GM18951 (cell line): ENCODE results near the gene RAB15.
A peak's percentile ranks its signal among the peaks of the same experiment; 100 is the strongest.
"Not testable (repeated sequence)": the region's sequence is repeated elsewhere in the genome, so short reads cannot be mapped to it uniquely, and the experiment has no call there.

Experiments used
- POLR2A ChIP-seq: IDR thresholded peaks from 4 replicates; pipeline ENCODE4 v1.6.1; 2011; ENCODE audit warnings: mild to moderate bottlenecking; ENCODE audit not compliant: insufficient read length, insufficient read depth; ENCODE audit errors: extremely low read depth
- in situ Hi-C: fragments of 300-500 bp; cut with MboI; formaldehyde crosslinking; loops from one replicate; pipeline ENCODE4 v1.12.0; 2022; ENCODE audit warnings: low sequenced_read_pairs, mixed read lengths, inconsistent platforms; ENCODE audit not compliant: unreplicated experiment

Gene RAB15

DNA sequence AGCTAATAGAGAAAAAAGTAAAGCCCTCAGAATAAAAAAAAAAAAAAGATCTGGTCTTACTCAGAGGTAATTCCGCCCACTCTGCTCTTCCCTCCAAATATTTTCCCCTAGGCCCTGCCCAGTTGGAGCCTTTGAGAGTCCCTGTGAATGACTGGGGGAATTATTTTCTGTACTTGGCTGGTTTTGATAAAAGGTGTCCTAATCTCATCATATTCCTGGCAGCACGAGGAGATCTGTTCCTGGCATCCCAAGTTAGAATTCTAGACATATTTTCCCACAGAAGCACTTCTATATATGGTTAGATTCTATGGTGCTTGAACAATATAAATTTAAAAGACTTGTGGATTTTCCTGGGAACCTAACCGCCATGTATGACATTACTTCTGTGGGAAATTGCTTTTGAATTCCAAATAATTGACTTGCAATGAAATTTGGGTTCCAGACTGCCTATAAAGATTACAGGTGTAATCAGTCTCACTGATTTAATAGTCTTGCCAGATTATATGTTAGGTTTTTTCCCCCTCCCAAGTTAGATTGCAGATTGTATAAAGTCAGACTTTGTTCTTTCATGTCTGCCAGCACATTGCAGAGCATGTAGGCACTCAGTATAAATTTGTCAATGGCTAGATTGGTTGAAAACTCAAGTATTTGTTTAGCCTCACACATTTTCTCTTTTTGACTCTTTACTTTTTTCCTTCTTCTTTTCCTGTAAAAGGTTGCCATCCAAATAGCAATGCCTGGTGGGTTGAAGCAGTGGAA, 41.9 kb downstream of the RAB15 start:
- TF ChIP-seq POLR2A = no peak
- in situ Hi-C loops = no loop called here

GRCh38 chr14:64929014-64929359, 43.1 kb downstream of the RAB15 start:
- in situ Hi-C loops = no loop called here
- no peak for TF ChIP-seq POLR2A

DNA sequence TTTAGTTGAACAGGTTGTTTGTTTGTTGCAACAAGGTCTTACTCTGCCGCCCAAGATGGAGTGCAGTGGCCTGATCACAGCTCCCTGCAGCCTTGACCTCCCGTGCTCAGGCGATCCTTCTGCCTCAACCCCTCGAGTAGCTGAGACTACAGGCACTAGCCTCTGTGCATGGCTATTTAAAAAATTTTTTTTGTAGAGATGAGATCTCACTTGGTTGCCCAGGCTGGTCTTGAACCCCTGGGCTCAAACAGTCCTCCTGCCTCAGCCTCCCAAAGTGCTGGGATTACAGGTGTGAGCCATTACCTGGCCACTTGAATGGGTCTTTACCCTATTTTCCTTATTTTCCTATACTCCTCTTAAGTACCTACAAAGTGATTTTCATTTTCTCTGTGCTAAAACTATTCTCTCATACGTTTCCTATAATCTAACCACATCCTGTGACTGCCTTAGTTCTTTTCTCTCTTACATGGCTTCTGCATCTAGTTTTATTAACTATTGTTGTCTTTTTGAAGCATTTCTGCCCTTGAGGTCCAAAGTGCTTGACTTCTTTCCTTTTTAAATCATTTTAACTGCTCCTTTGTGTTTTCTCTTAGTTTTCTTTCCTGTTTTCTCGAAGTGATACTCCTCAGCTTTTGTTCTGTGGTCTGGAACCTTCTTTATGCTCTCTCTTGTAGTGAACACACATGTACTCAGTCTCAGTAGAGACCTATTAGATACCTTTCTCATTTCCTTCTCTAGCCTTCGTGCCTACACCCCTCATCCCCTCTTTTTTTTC, 43.7 kb downstream of the RAB15 start:
- in situ Hi-C loops = no loop called here
- no peak for TF ChIP-seq POLR2A

- in situ Hi-C loops = no loop called here
Observed at GRCh38 chr14:64927031-64927430, 45.1 kb downstream of the RAB15 start.

GRCh38 chr14:64926398-64926995, 45.6 kb downstream of the RAB15 start:
- in situ Hi-C loops = no loop called here
- TF ChIP-seq POLR2A = no peak

More at GRCh38 chr14:64927031-64927430, 45.1 kb downstream of the RAB15 start:
- TF ChIP-seq POLR2A = no peak

GRCh38 chr14:64923015-64923414, 49.1 kb downstream of the RAB15 start:
- TF ChIP-seq POLR2A = no peak
- in situ Hi-C loops = no loop called here

GRCh38 chr14:64920465-64920864, 51.7 kb downstream of the RAB15 start:
- in situ Hi-C loops = no loop called here
- no peak for TF ChIP-seq POLR2A

- TF ChIP-seq POLR2A = no peak
- in situ Hi-C loops = no loop called here
Observed at GRCh38 chr14:64919618-64920017, 52.5 kb downstream of the RAB15 start.

DNA sequence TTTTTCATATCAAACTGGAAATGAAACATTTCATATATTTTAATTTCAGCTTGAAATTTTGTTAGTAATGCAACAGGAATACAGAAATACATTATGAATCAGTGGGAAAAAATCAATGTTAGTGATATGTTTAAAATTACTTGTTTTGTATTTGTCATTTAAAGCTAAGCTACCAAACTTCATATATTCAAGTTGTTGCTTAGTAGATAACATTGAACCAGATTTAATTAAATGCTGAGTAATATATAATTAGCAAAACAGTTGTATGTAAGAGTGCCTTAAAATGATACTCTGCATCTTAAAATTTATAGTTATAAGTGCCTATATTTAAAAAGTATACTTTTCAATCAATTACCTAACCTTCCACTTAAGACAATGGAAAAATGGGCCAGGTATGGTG, 52.9 kb downstream of the RAB15 start:
- no peak for TF ChIP-seq POLR2A

DNA sequence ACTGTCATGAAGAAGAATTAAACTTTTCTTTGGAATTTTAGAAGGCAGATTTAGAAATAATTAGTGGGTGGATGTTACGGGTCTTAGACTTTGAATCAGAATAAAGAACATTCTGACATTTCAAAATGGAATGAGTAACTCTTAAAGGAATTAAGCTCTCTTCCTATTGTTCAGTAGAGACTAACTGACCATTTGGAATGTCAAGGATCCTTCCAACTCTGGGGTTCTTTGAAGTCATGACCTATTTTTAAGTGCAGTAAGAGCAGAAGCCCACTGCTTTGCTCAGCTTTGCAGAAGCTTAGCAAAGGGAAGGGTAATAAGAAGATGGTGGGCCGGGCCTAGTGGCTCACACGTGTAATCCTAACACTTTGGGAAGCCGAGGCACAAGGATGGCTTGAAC, 53.9 kb downstream of the RAB15 start:
- TF ChIP-seq POLR2A = no peak
- in situ Hi-C loops = no loop called here

More for the DNA sequence above, 52.9 kb downstream of the RAB15 start:
- in situ Hi-C loops = no loop called here

DNA sequence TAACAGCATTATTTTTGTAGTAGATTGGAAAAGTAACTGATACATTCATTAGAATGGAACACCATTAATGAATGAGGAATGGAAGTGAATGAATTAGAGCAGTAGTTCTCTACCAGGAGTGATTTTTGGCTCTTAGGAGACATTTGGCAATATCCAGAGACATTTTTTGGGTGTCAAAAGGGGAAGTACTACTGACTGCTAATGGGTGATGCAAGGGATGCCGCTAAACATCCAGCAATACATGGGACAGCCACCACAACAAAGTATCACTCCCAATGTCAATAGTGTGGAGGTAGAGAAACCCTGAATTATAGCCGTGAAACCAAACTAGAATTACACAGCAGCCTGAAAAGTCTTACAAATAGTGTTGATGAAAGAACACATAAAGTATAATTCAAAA, 56.3 kb downstream of the RAB15 start:
- in situ Hi-C loops = no loop called here
- TF ChIP-seq POLR2A = no peak

DNA sequence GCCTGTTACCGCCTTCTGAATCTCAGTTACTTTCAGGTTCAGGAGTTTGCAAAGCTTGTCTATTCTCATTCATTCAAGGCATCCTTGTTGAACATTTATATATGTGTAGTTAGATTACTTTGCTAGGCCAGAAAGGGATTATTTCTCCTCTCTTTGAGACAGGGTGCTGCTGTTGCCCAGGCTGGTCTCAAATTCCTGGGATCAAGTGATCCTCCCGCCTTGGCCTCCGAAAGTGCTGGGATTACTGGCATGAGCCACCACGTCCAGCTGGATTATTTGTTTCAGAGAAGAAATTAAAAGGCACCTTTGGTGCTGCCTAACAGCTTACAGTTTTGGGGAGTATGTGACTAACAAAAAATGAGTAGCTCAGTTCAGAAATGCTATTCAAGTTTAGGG, 57.1 kb downstream of the RAB15 start:
- no peak for TF ChIP-seq POLR2A
- in situ Hi-C loops = no loop called here

GRCh38 chr14:64914237-64915028, 57.7 kb downstream of the RAB15 start, which contains the start of gene CHURC1:
CHURC1 (plus strand) TSS chr14:64914455; CDS start chr14:64914496, 41 bp downstream.
- TF ChIP-seq POLR2A = peak; percentile 92
- in situ Hi-C loops = no loop called here

- in situ Hi-C loops = not testable (repeated sequence)
Observed at GRCh38 chr14:64913477-64913876, 58.7 kb downstream of the RAB15 start.
